Endothelial cell of hepatic sinusoid (primary cell): Measurements from ENCODE around the gene GALNTL6.

Source experiments
- in situ Hi-C: cut with HindIII; loops from 2 replicates; pipeline ENCODE4 v1.10.0; 2017; ENCODE audit warnings: low sequenced_read_pairs

GALNTL6 gene

GRCh38 chr4:171983935-171984805 lies 171.0 kb downstream of the GALNTL6 start:
- in situ Hi-C loops, result no loop called here

GRCh38 chr4:171985129-171985528 lies 171.9 kb downstream of the GALNTL6 start:
- in situ Hi-C loops, result no loop called here

- in situ Hi-C loops, result no loop called here
These were observed 180.0 kb downstream of the GALNTL6 start for GRCh38 chr4:171993247-171993646.

GRCh38 chr4:172007889-172008288 lies 194.7 kb downstream of the GALNTL6 start:
- in situ Hi-C loops, result no loop called here

- in situ Hi-C loops, result no loop called here
These were observed 196.4 kb downstream of the GALNTL6 start for GRCh38 chr4:172009446-172010230.

- in situ Hi-C loops, result no loop called here
These were observed 198.0 kb downstream of the GALNTL6 start for GRCh38 chr4:172011196-172011595.

GRCh38 chr4:172018358-172018757 lies 205.2 kb downstream of the GALNTL6 start:
- in situ Hi-C loops, result no loop called here

GRCh38 chr4:172035562-172035961 lies 222.4 kb downstream of the GALNTL6 start:
- in situ Hi-C loops, result no loop called here

GRCh38 chr4:172040766-172041165 lies 227.6 kb downstream of the GALNTL6 start:
- in situ Hi-C loops, result no loop called here

GRCh38 chr4:172042714-172043114 lies 229.5 kb downstream of the GALNTL6 start:
- in situ Hi-C loops, result no loop called here

GRCh38 chr4:172045981-172046380 lies 232.8 kb downstream of the GALNTL6 start:
- in situ Hi-C loops, result no loop called here

- in situ Hi-C loops, result no loop called here
These were observed 235.5 kb downstream of the GALNTL6 start for GRCh38 chr4:172048666-172049065.

GRCh38 chr4:172050911-172051310 lies 237.7 kb downstream of the GALNTL6 start:
- in situ Hi-C loops, result no loop called here

- in situ Hi-C loops, result no loop called here
These were observed 241.8 kb downstream of the GALNTL6 start for GRCh38 chr4:172055046-172055445.

- in situ Hi-C loops, result no loop called here
These were observed 242.3 kb downstream of the GALNTL6 start for GRCh38 chr4:172055498-172055897.

- in situ Hi-C loops, result no loop called here
These were observed 248.0 kb downstream of the GALNTL6 start for GRCh38 chr4:172061204-172061603.

GRCh38 chr4:172068506-172068905 lies 255.3 kb downstream of the GALNTL6 start:
- in situ Hi-C loops, result no loop called here

GRCh38 chr4:172073590-172073989 lies 260.4 kb downstream of the GALNTL6 start:
- in situ Hi-C loops, result no loop called here

- in situ Hi-C loops, result no loop called here
These were observed 270.1 kb downstream of the GALNTL6 start for GRCh38 chr4:172083272-172083671.

- in situ Hi-C loops, result no loop called here
These were observed 275.4 kb downstream of the GALNTL6 start for GRCh38 chr4:172088556-172088955.

GRCh38 chr4:172095161-172095560 lies 282.0 kb downstream of the GALNTL6 start:
- in situ Hi-C loops, result no loop called here

- in situ Hi-C loops, result no loop called here
These were observed 283.6 kb downstream of the GALNTL6 start for GRCh38 chr4:172096786-172097185.
